ENCODE measurements around the gene PDE6C.

The PDE6C gene
- 0 reads per million in 4 experiments for total RNA-seq

DNA sequence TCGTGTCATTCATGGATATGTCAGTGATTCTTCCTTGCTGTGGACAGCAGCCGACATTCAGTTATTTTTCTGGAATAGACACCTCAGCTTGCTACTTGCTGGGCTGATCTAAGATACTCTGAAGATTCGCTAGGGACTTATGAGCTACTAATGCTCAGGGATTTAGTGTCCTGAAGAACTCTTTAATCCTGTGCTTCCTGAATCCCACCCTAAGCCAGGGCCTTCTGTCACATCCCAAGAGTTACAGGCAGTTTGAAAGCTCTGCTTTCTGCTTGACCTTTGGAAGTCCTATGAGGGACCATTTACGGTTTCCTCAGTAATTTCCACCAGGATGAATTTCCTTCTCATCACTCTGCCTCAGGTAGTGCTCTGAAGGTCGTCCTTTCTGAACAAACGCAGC, at the start of gene PDE6C:
Gene PDE6C (plus strand): TSS at position 227 of the 400 bp plus-strand sequence. CDS start 189 bp downstream, outside the sequence.
- no peak for DNase-seq

DNA sequence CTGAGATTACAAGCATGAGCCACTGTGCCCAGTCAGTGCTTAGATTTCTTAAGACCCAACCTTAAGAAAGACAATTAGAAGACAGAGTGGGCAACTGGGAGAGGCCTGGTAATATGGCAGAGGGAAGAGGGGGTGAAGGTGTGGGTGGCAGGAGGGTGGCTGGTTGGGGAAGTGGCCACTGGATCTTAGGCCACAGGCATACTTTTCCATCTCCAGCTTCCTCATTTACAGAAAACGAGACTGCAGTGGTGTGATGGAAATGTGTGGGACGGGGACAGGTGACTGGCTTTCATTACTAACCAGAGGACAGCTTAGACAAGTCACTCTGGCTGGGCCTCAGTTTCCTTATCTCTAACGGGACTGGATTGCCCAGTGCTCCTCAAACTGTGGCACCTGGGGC, 46.9 kb upstream of the PDE6C start:
- DNase-seq: no peak

DNA sequence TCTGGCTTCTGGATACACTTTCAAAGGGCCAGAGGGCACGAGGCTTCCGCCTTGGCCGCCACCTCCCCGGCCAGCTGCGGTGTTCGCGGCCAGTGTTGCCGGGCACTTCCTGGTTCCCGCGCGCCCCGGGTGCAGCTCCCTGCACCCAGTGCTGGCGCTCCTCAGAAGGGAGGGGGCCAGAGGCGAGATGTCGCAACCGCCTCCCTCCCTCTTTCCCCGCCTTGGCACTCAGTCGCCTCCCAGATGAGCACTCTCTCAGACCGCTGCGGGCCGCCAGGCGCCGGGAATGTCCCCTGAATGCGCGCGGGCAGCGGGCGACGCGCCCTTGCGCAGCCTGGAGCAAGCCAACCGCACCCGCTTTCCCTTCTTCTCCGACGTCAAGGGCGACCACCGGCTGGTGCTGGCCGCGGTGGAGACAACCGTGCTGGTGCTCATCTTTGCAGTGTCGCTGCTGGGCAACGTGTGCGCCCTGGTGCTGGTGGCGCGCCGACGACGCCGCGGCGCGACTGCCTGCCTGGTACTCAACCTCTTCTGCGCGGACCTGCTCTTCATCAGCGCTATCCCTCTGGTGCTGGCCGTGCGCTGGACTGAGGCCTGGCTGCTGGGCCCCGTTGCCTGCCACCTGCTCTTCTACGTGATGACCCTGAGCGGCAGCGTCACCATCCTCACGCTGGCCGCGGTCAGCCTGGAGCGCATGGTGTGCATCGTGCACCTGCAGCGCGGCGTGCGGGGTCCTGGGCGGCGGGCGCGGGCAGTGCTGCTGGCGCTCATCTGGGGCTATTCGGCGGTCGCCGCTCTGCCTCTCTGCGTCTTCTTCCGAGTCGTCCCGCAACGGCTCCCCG, 45.7 kb upstream of the PDE6C start, which contains the start of gene FFAR4:
Gene FFAR4 (plus strand): TSS at position 231 of the 842 bp plus-strand sequence. CDS start 56 bp downstream, at position 287.
- no peak for DNase-seq

DNA sequence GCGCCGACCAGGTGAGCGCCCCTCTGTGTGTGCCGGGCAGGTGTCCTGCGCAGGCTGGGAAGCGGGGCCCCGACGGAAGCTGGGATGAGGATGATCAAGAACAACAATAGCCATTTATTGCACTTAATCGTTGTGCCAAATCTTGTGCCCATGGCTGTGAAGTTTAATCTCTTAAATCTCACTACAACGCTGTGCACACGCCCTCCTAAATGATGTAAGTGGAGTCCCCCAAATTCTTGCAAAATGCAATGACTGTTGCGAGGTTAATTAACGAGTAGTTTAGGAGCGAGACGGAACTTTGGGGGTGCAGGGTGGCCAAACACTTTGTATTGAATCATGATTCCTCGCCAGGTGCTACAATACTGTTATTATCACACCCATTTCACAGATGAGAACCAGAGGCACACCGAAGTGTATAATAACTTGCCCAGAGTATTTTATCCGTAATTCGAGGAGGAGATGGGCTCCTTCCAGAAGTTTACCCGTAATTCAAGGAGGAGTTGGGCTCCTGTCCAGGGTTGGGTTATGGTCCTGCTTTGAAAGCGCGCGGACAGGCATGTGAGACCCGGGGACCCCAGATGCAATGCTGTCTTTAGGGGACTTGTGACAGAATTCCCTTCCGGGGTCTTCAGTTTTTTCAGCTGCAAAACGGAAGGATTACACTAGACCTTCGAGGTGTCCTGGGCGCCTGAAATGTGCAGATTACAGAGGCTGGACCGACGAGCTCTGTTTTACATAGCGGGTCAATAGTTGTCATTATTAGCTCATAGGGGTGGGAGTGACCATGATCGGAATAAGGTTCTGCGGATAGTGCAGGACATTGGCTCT, 44.8 kb upstream of the PDE6C start:
- no peak for DNase-seq

DNA sequence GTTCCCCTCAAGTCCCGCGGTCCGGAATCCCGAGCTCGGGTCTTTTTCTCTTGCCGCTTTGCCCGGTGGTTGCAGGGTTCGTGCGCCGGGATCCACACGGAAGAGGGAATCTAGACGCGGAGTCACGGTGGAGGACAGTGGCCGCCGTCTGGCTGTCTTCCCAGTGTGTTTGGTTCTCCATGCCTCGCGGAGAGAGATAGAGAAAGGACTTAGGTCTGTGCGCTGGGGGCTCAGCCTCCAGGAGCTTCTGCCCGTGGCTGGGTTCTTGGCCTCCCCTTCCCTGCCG, 44.3 kb upstream of the PDE6C start:
- DNase-seq: no peak

DNA sequence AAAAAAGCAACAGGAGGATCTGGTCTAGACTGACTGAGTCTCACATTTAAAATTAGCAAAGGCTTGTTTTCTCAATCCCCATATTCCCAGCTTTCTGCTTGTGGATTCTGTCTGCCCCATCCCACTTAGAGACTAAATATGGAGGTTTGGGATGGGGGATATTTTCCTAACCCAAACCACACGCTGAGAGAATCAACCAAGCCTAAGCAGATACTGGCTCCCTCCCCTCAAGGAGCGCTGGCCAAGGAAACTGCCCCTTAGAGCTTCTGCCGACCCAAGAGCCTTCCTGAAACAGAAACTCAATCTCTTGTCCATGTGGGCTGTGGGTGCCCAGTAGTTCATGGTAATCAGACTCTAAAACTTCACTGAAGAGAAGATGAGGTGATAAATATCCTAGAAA, 42.0 kb upstream of the PDE6C start:
- no peak for DNase-seq

DNA sequence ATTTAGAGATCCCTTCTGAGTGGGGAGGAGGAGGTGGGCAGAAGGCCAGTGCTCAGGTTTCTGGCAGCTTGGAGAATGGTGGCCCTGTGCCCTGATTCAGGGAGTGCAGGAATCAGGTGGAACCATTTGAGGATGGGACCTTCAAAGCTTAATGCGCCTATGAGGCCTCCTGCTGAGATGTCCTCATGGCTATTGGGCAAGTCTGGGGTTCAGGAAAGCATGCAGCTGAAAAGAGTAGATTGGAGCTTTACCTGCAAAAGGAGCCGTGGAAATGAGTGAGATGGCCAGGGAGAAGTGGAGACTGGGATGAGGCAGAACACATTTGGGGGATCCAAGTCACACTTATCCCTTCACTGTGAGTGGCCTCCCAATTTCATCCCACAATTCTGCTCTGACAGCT, 39.7 kb upstream of the PDE6C start:
- no peak for DNase-seq

DNA sequence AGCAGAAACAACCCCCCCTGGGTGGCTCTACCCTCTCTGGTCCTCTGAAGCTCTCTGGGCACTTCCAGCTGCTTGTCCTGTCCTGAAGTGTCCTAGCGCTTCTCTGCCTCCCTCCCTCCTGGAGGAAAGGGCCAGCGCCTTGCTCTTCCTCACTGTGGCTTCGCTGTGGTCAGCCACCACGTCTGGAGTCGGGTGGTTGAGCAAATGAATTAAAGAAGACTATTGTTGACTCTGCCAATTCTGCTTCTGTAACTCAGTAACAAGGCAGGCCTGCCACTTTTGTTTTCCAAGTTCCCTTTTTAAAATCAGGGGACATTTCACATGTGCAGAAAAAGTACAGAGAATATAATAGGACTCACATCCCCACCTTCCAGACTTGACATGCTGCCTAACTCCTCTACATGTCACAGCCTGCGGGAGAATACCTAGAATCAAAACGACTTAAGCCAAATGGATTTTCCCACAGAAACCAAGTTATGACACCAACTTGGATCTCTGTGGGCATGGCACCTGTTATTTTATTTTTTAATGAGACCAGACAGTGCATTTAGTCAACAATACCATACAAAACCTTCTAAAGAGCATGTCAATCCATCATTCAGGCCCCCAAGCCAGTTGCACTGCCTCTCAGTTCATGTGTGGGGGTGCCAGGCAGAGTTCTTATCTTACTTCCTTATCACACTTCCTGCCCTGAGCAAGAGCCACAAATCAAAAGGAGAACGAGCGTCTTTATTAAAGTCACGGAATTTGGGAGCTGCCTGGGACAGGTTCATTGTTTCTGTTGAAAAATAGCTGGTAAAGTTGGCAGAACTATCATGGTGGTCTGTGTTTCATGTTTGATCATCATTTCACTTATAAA, 39.1 kb upstream of the PDE6C start:
- no peak for DNase-seq

DNA sequence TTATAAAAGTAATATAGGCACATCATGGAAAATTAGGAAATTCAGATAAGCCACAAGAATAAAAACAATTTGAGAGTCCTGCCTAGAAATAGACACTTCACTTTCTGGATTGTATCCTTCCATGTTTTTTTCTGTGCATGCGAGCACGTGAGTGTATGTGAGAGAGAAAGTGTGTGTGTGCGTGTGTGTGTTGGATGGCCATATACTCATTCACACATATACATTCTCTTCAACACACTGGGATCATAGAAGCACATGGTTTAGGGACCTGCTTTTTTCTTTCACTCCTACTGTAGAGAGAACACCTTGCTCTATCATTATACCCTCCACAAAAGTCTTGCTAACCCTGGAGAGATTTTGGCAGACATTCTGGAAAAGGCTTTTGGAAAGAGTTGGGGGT, 38.4 kb upstream of the PDE6C start:
- DNase-seq: no peak

DNA sequence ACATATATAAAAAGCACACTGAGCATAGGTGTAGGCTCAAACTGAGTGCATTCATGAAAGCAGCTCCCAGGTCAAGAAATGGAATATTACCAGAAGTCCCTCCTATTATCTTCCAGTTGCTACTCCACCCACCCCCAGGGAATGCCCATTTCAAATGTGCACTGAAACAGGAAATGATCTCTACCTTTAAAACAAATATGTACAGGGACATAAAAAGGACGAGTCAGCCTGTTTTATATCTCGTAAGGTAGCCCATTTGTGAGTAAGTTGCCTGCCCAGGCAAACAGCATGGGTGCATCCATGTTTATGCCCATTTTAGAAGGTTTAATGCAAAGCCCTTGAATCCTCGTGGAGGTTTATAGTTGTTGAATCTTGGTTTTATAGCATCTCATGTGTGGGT, 35.4 kb upstream of the PDE6C start:
- no peak for DNase-seq

DNA sequence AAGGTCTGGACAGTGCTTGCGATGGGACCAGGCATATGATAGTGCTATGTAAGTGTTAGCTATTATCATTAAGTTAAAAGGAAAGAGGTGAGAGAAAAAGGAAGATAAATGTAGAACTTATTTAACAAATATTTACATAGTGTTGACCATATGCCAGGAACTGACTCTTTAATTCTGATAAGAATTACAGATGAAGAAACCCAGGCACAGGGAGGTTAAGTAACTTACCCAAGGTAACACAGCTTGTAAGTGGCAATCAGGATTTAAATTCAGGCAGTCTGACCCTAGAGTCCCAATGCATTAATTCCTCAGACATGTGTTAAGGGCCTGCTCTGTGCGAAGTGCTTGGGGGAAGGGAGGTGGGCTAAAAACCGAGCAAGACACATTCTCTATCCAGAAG, 34.8 kb upstream of the PDE6C start:
- DNase-seq: no peak

DNA sequence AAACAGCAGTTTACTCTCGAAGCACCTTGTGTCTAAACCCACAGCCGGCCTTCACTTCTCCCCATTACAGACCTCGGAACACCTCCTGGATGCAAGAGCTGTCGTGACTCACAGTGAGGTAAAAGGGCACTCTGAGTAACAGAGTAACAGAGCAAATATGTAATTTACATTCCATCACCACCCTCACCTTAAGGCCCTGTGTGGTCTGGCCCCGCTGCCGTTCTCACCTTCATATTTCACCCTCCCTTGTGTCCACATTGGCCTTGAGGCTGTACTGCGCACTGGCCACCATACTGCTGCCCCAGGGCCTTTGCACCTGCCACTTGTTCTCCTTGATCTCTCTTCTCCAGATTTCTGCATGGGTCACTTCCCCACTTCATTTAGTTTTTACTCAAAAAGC, 33.2 kb upstream of the PDE6C start:
- DNase-seq: no peak

DNA sequence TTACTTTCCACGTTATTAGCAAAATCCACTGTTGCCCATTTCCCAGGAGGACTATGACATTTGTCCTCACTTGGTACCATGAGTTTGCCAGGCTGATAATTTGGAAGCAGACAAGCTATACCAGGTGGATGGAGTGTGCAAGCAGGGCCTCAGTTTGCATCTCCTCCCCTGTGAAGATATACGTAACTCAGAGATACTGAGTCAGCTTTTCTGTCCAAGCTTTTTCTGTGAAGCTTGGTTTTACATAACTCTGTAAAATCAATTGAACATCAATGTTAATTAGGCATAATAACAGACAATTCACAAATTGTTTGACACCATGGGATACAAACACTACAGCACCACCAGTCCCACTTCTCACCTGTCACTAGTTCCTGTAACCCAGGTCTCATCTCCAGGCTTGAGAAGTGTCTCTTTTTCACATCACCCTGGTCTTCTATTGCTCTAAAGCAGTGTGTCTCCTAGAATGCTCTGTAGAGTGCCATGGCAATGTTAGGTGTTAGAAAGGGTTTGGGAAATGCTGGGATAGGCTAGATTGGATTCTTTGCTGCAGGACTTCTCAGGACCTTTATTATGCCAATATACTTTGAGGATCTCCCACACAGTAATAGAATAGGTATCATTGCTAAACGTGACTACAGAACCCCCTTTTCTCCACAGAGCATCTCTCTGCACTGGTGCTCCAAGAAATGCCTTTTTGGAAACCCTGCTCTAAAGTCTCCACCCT, 32.2 kb upstream of the PDE6C start:
- DNase-seq: no peak

DNA sequence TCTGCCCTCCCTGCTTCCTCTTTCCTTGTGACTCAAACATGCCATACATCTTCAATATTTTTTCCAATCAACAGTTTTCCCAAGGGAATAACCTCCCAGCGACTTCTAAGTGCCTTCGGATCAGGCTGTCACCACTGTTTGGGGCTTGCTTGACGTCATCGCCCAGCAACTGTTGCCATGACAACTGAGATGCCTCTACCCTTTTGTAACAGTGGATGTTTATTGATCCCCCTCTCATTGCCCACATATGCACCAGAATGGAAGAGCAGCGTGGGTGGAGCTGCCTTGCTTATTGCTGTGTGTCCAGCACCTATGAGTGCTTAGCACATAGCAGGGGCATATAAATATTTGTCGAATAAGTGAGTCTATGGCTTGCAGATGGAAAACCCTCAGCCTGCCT, 31.5 kb upstream of the PDE6C start:
- no peak for DNase-seq

DNA sequence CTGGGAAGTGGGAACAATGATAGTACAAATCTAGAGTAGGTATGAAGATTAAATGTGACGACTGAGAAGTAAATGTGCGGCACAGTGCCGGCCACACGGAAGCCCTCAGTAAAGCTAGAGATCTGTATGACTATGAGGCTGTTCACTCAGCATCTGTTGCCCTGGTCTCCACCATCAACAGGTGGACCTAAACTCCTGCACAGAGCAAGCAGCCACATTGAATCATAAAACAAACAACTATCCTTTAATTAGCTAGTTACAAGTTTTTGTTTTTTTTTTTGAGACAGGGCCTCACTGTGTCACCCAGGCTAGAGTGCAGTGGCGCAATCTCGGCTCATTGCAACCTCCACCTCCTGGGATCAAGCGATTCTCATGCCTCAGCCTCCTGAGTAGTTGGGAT, 27.9 kb upstream of the PDE6C start:
- no peak for DNase-seq

DNA sequence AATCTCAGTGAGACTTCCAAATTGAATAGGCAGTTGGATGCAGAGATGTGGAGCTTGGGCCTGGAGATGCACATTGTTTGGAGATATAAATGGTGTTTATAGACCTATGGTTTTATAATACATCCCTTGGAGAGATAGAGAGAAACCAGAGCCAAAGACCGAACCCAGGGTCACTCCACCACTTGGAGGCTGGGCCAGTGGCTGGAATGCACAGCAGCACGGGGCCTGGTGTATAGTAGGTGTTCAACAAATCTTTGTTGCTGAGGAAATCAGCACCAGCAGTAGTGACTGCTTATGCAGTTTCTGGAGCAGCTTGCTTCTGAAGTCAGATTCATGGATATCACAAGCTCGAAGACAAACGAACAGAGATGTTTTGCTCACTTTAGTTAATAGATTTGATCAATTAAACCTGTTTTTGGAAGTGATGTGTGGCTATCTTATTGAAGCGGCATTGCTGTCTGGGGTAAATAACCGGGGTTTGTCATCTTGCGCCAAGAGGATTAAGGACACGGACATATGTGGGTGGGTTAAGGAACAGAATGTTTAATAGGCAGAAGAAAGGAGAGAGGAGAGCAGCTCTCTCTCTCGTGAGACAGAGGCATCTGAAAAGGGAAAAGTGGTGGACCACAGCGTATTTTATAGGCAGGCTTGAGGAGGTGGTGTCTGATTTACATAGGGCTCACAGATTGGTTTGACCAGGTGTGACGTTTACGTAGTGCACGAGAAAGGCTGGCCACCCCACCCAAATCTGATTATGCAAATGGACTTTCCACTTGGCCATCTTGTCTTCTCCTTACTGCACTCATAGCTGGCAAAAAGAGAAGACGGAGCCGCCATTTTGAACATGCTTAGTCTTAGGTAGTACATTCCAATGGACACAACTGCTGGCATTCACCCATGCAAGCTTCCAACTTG, 22.4 kb upstream of the PDE6C start:
- DNase-seq: no peak

DNA sequence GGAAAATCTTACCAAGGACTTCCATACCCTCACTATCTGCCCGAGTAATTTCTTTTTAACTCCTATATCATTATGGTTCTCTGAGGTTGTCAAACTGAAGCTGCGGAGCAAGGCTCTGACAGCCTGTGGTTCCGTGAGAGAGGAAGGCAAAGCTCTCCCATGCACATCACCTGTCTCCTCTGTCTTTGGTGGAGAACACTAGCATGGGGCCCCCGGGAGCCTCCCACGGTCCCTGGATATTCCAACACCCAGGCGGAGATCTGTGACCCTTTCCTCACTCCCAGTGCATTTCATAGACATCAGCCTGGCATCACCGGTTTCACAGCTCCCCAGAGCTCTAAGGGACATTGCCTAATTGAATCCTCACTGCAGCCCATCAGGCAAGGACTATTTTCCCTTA, 21.7 kb upstream of the PDE6C start:
- DNase-seq: no peak

DNA sequence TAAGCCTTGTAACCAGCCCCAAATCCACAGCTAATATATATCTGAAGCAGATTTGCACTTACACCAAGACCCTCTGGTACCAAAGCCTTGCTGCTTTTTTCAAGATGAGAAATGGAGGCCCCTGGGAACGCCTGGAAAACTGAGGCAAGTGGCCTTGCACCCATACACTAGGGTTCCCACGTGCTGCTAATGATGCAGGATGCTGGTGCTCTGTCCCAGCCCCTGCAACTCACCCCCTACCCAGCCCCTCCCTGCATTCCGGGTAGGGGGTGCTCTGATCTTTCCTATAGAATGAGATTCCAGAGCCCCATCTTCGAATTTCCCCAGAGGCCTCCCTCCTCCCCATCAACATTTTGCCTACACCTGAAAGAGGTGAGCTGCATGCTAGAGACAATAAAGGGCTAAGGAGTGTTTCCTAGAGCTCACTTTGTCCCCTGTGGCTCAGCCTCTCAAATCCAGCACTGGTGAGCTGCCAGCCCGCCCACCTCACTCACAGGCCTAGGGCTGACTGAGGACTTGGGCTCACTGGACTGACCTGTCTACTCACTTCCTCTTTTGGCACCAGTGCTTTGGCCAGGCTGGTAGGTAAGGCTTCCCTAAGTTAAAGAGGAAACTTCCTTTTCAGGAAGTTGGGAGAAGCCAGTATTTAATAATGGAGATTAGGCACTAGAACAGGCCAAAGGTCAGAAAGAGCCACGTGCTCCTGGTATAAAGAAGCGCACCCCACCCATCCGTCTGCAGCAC, 21.1 kb upstream of the PDE6C start:
- DNase-seq: no peak

DNA sequence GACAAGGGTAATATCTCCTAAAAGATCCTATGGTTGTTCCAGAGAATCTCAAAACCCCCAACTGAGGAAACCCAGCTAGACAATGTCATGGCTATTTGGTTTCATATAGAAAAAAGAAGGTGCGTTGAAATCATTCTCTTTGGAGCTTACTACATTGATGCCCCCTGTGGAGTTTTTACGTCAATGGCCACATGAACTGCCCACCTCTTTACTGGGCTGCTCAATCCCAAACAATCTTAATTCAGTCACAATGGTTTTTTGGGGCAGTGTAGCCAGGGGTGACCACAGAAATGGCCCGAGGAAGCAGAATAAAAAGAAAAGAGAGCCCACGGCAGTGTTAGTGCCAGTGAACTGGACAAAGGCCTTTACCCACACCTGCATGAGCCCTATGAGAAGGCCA, 19.1 kb upstream of the PDE6C start:
- DNase-seq: no peak

DNA sequence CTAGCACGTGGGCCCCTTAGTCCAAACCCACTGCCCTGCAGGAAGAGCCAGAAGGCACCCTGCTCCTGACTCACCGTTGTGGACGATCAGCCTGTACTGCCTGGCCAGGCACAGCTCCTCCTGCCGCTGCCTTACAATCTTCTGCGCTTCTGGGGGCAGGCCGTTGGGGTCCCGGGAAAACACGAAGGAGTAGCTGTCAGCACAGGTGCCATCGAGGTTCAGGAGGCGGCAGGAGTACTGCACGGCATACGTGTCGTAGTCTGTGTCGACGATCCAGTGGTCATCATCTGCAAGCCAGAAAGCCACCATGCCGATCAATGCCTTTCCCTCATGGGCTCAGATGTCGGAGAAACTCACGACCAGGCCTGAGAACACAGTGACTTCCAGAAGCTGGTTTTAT, 18.6 kb upstream of the PDE6C start:
- no peak for DNase-seq

DNA sequence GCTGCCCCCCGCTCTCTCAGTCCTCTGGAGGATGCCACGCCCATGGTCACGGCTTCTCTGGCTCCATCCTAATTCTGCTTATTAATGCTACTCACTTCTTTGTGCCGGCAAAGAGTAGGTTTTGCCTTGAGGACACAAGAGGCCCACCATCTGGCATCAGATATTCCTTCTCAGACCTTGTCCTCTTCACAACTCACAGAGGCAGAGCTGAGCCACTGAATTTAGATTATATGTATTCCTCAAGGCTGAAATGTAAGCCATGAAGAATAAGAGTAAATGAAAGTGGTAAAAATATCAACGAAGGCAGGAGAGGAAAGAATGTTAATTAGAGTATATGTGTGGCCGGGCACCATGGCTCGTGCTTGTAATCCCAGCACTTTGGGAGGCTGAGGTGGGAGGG, 17.8 kb upstream of the PDE6C start:
- DNase-seq: no peak

All from effector CD8-positive, alpha-beta T cell (primary cell).